H1 (cell line): ENCODE measurements around the gene CAPN10. TPM values are rescaled to one million over a fixed set of nuclear protein-coding genes. Genes with fewer than 3 reads are reported as not detected.

Source experiments
- CTCF ChIA-PET: fragments of 300-600 bp; sonication (Branson Sonifier 250); formaldehyde crosslinking; loops from one replicate; lab custom pipeline; 2021; ENCODE audit not compliant: partially characterized antibody; lab: Charles Lee
- POLR2A ChIA-PET: fragments of 300-600 bp; sonication (Branson Sonifier 250); formaldehyde crosslinking; loops from one replicate; lab custom pipeline; 2021; ENCODE audit warnings: inconsistent platforms; ENCODE audit not compliant: partially characterized antibody; lab: Charles Lee
- DNase-seq, 2 experiments: peaks; one replicate each; pipeline versions ENCODE4 v3.0.0 to v3.0.0-alpha.2; 2010 to 2022; ENCODE audit warnings: low spot score in 2 of 2, low read depth in 1 of 2, mixed read lengths in 1 of 2
- FAIRE-seq: peaks from 2 replicates; lab custom pipeline; 2011; peaks lifted over from hg19 to GRCh38; lab: Jason Lieb, UNC
- H2AFZ ChIP-seq: 2 replicates; pipeline ENCODE4 v1.8.1; 2012; ENCODE audit warnings: low read length, inconsistent platforms
- H2AK5ac ChIP-seq: 2 replicates; pipeline ENCODE4 v1.6.1; 2013; ENCODE audit warnings: low read depth, low read length
- H2BK120ac ChIP-seq: replicated peaks from 2 replicates; pipeline ENCODE3; 2013; ENCODE audit warnings: low read depth, low read length, inconsistent platforms
- H2BK12ac ChIP-seq: 2 replicates; pipeline ENCODE4 v1.6.1; 2013; ENCODE audit warnings: low read depth, low read length
- H2BK15ac ChIP-seq: 2 replicates; pipeline ENCODE4 v1.6.1; 2013; ENCODE audit warnings: low read length
- H2BK20ac ChIP-seq: 2 replicates; pipeline ENCODE4 v1.6.1; 2013; ENCODE audit warnings: low read length
- H2BK5ac ChIP-seq: 2 replicates; pipeline ENCODE4 v1.6.1; 2013; ENCODE audit warnings: low read depth, low read length
- H3K14ac ChIP-seq: 2 replicates; pipeline ENCODE4 v1.6.1; 2013; ENCODE audit warnings: inconsistent platforms; ENCODE audit not compliant: insufficient read length
- H3K18ac ChIP-seq: 2 replicates; pipeline ENCODE4 v1.6.1; 2013; ENCODE audit warnings: low read length; ENCODE audit errors: extremely low read depth
- H3K23ac ChIP-seq: 2 replicates; pipeline ENCODE4 v1.6.1; 2013; ENCODE audit warnings: inconsistent platforms; ENCODE audit not compliant: insufficient read length
- H3K23me2 ChIP-seq: 2 replicates; pipeline ENCODE4 v1.6.1; 2013; ENCODE audit warnings: low read depth, low read length
- H3K27ac ChIP-seq: 2 replicates; pipeline ENCODE4 v1.6.1; 2011; ENCODE audit warnings: low read depth, low read length, inconsistent platforms
- H3K27me3 ChIP-seq, 4 experiments: replicated peaks in 1 of 4; 1 replicate in 1 of 4; 2 replicates in 3 of 4; pipeline versions ENCODE4 v1.6.1 to v1.8.1; 2011 to 2013; ENCODE audit warnings: low read length in 3 of 4, mild to moderate bottlenecking in 3 of 4, inconsistent platforms in 2 of 4, mixed read lengths in 2 of 4, moderate library complexity in 1 of 4; ENCODE audit not compliant: control insufficient read depth in 3 of 4, insufficient read depth in 3 of 4; ENCODE audit errors: extremely low read depth in 1 of 4
- H3K36me3 ChIP-seq, 4 experiments: 2 replicates each; pipeline versions ENCODE4 v1.6.1 to v1.8.1; 2011 to 2013; ENCODE audit warnings: mild to moderate bottlenecking in 4 of 4, low read length in 3 of 4, moderate library complexity in 2 of 4, control low read depth in 1 of 4, inconsistent platforms in 1 of 4; ENCODE audit not compliant: insufficient read depth in 4 of 4, control insufficient read depth in 2 of 4
- H3K4ac ChIP-seq: replicated peaks from 2 replicates; pipeline ENCODE3; 2013; ENCODE audit warnings: low read length, low read depth, mixed read lengths, inconsistent platforms; ENCODE audit not compliant: insufficient read length
- H3K4me1 ChIP-seq, 4 experiments: replicated peaks in 1 of 4; 1 replicate in 1 of 4; 2 replicates in 3 of 4; pipeline versions ENCODE4 v1.6.1 to v1.8.1; 2011 to 2013; ENCODE audit warnings: low read length in 3 of 4, inconsistent platforms in 2 of 4, mixed read lengths in 1 of 4; ENCODE audit not compliant: insufficient read depth in 4 of 4, control insufficient read depth in 3 of 4
- H3K4me2 ChIP-seq, 2 experiments: 2 replicates each; pipeline versions ENCODE4 v1.6.1 to v1.8.1; 2011 to 2013; ENCODE audit warnings: low read depth in 2 of 2, low read length in 2 of 2, control low read depth in 1 of 2, inconsistent platforms in 1 of 2, mild to moderate bottlenecking in 1 of 2; ENCODE audit not compliant: insufficient read depth in 1 of 2
- H3K4me3 ChIP-seq, 4 experiments: fragments of 200-600, 300-600 bp in 1 of 4; sonication (generic), shearing (Covaris generic), sonication (Bioruptor Twin) in 1 of 4; 2 replicates each; pipeline versions ENCODE4 v1.5.1 to v1.8.1; 2011 to 2016; ENCODE audit warnings: low read length in 4 of 4, low read depth in 3 of 4, control low read depth in 2 of 4, inconsistent platforms in 2 of 4, mild to moderate bottlenecking in 2 of 4, mixed read lengths in 1 of 4, moderate library complexity in 1 of 4; ENCODE audit not compliant: insufficient read depth in 2 of 4; ENCODE audit errors: extremely low read depth in 1 of 4
- H3K56ac ChIP-seq: replicated peaks from 2 replicates; pipeline ENCODE3; 2013; ENCODE audit warnings: low read depth, mild to moderate bottlenecking, mixed read lengths, low read length, inconsistent platforms; ENCODE audit not compliant: insufficient read length
- H3K79me1 ChIP-seq: 2 replicates; pipeline ENCODE4 v1.6.1; 2013; ENCODE audit warnings: low read depth, low read length, control low read depth
- H3K79me2 ChIP-seq, 2 experiments: 2 replicates each; pipeline versions ENCODE4 v1.6.1 to v1.8.1; 2012 to 2013; ENCODE audit warnings: low read length in 2 of 2, mild to moderate bottlenecking in 2 of 2, inconsistent platforms in 1 of 2; ENCODE audit not compliant: insufficient read depth in 2 of 2, control insufficient read depth in 1 of 2
- H3K9ac ChIP-seq, 4 experiments: replicated peaks in 1 of 4; 1 replicate in 1 of 4; 2 replicates in 3 of 4; pipeline versions ENCODE4 v1.6.1 to v1.8.1; 2011 to 2013; ENCODE audit warnings: low read depth in 3 of 4, low read length in 3 of 4, control low read depth in 2 of 4, mild to moderate bottlenecking in 2 of 4, moderate library complexity in 2 of 4, inconsistent platforms in 1 of 4; ENCODE audit errors: extremely low read depth in 1 of 4
- H3K9me3 ChIP-seq, 2 experiments: 2 replicates each; pipeline versions ENCODE4 v1.6.1 to v1.8.1; 2012 to 2013; ENCODE audit warnings: mild to moderate bottlenecking in 2 of 2, moderate library complexity in 2 of 2, control low read depth in 1 of 2, inconsistent platforms in 1 of 2, low read depth in 1 of 2, low read length in 1 of 2, mixed read lengths in 1 of 2; ENCODE audit not compliant: insufficient read depth in 2 of 2
- H4K20me1 ChIP-seq, 2 experiments: replicated peaks in 1 of 2; 2 replicates each; pipeline versions ENCODE3 to v1.8.1; 2011 to 2013; ENCODE audit warnings: inconsistent platforms in 2 of 2, low read length in 2 of 2, mild to moderate bottlenecking in 1 of 2; ENCODE audit not compliant: insufficient read depth in 2 of 2, control insufficient read depth in 1 of 2
- H4K5ac ChIP-seq: 2 replicates; pipeline ENCODE4 v1.6.1; 2013; ENCODE audit warnings: low read length, low read depth, mixed read lengths, inconsistent platforms; ENCODE audit not compliant: insufficient read length
- H4K8ac ChIP-seq: 2 replicates; pipeline ENCODE4 v1.8.0; 2013; ENCODE audit warnings: mild to moderate bottlenecking, moderate library complexity, low read length, inconsistent platforms; ENCODE audit not compliant: insufficient read depth; ENCODE audit errors: extremely low read depth
- H4K91ac ChIP-seq: replicated peaks from 2 replicates; pipeline ENCODE3; 2013; ENCODE audit warnings: low read length, mixed read lengths, inconsistent platforms; ENCODE audit not compliant: insufficient read length
- CEBPB ChIP-seq: IDR thresholded peaks from 2 replicates; pipeline ENCODE4 v1.6.1; 2012; ENCODE audit warnings: low read depth, low read length
- FOSL1 ChIP-seq: IDR thresholded peaks from 2 replicates; pipeline ENCODE4 v1.6.1; 2011; ENCODE audit warnings: mild to moderate bottlenecking, low read depth, low read length, moderate library complexity; ENCODE audit not compliant: insufficient read depth
- HDAC6 ChIP-seq: IDR thresholded peaks from one replicate; pipeline ENCODE4 v1.7.1; 2012; ENCODE audit warnings: low read depth, mild to moderate bottlenecking, inconsistent platforms, low read length, moderate library complexity
- KDM1A ChIP-seq: fragments of 200-600, 300-600 bp; sonication (generic); IDR thresholded peaks from 2 replicates; pipeline ENCODE4 v1.7.1; 2016; ENCODE audit warnings: mild to moderate bottlenecking, low read length, borderline replicate concordance
- SIN3A ChIP-seq, 2 experiments: IDR thresholded peaks in 1 of 2; conservative IDR thresholded peaks in 1 of 2; 2 replicates each; pipeline ENCODE4 v1.6.1; 2011 to 2012; ENCODE audit warnings: low read length in 2 of 2, improper control_type of control experiment in 1 of 2, low read depth in 1 of 2, mild to moderate bottlenecking in 1 of 2
- TEAD4 ChIP-seq: IDR thresholded peaks from 2 replicates; pipeline ENCODE4 v1.6.1; 2012; ENCODE audit warnings: low read depth, low read length, inconsistent platforms, mixed read lengths
- WGBS, 2 experiments: shearing (Covaris generic) in 1 of 2; methylation state at CpG; one replicate each; pipeline versions ENCODE4 v1.1.6 to v1.1.7; 2013 to 2015; ENCODE audit warnings: low lambda C conversion rate in 2 of 2, mixed read lengths in 2 of 2, inconsistent platforms in 1 of 2, low coverage in 1 of 2, missing lambda C conversion rate in 1 of 2; ENCODE audit not compliant: insufficient replicate concordance in 2 of 2, insufficient coverage in 1 of 2, insufficient read length in 1 of 2; ENCODE audit errors: extremely low coverage in 1 of 2, missing lambda C conversion rate in 1 of 2; 5-methylcytosine and 5-hydroxymethylcytosine counted together
- polyA plus RNA-seq, 7 experiments: library from polyadenylated mRNA; depleted of rRNA in 3 of 7; stranded (reverse) in 5 of 7; unstranded in 2 of 7; fragments of >200 nt in 5 of 7; fragments of 200-250 nt in 2 of 7; gene quantifications; 1 replicate in 5 of 7; 2 replicates in 1 of 7; 4 replicates in 1 of 7; pipeline versions ENCODE4 v1.2.1 to v1.2.3, GENCODE V29; 2011 to 2013; ENCODE audit warnings: missing spikeins in 2 of 7, mixed read lengths in 2 of 7
- total RNA-seq: library from RNA; stranded (reverse); fragmentation: NEBNext Ultra II Directional; extraction: Animal tissue kit (Norgen Biotek cat#: 25700); gene quantifications from 2 replicates; pipeline ENCODE4 v1.2.1, GENCODE V29; 2021

The CAPN10 gene
- total and polyA plus RNA-seq, 2 of the 8 experiments (the other 6 are each of a cell fraction or from before 2014, with no cell fraction given) = 30.7 to 39.8 TPM

GRCh38 chr2:240555541-240556250 lies 30.8 kb upstream of the CAPN10 start:
- Histone ChIP-seq H4K91ac (no peak overlapping the region), H2AFZ (no peak overlapping the region), H2BK20ac (no peak overlapping the region), H3K14ac (no peak overlapping the region), H3K56ac (no peak overlapping the region), H3K9me3 (peaks cover 6 to 11% of the 10 kb centered on the region in 2 experiments; a peak in 2 of 4 replicates), H2BK5ac (no peak overlapping the region), H3K79me2 (no peaks in the 10 kb centered on the region), H3K36me3 (peaks cover 0 to 5% (median 3%) of the 10 kb centered on the region in 4 experiments; a peak in 2 of 8 replicates), H3K27ac (no peak overlapping the region), H3K4me1 (peaks cover 0 to 14% (median 9%) of the 10 kb centered on the region in 4 experiments; a peak in 5 of 7 replicates), H4K20me1 (peaks cover 0 to 4% of the 10 kb centered on the region in 2 experiments), H3K4me3 (no peak overlapping the region), H2BK15ac (no peak overlapping the region), H3K9ac (no peak overlapping the region), H2AK5ac (no peak overlapping the region), H4K5ac (no peak overlapping the region), H3K4ac (no peak overlapping the region), H3K23me2 (peaks cover 4% of the 10 kb centered on the region; the same call in 1 of the 2 replicates), H2BK120ac (no peak overlapping the region), H4K8ac (no peak overlapping the region), H3K27me3 (peaks cover 3 to 33% (median 22%) of the 10 kb centered on the region in 4 experiments), H3K18ac (no peak overlapping the region), H2BK12ac (no peak overlapping the region), H3K79me1 (0 out of 2 replicates have a peak, but pooled peaks cover 2% of the 10 kb centered on the region), H3K4me2 (no peak overlapping the region), H3K23ac (no peak overlapping the region)
- DNase-seq = no peak
- TF ChIP-seq SIN3A (conservative IDR thresholded peaks at IDR 0.05 in 1 of 2, IDR thresholded peaks at IDR 0.05 in 1 of 2; ENCODE audit: low read depth in 1 of 2, low read length in 2 of 2) (no peak), CEBPB (no peak), HDAC6 (no peak), TEAD4 (no peak), FOSL1 (no peak), KDM1A (no peak)
- CTCF ChIA-PET = interaction anchor here (0.9 to 1.3 kb wide), 3 partner anchors 10 to 41 kb away, joined by 3 to 5 read pairs (median 3); no protein-coding TSS in a partner anchor
- 88% methylated on average over 16 of the region's 16 CpGs; no CpG with 5 or more reads in 1 of the 2 experiments for WGBS, 2 experiments
- POLR2A ChIA-PET = no interaction called here
- FAIRE-seq = no peak
